Neural crest cell (in vitro differentiated cells): ENCODE results near the gene FAM83E. TPM values are rescaled to one million over a fixed set of nuclear protein-coding genes. Genes with fewer than 3 reads are reported as not detected.
"Not testable (repeated sequence)": the region's sequence is repeated elsewhere in the genome, so short reads cannot be mapped to it uniquely, and the experiment has no call there.

ENCODE experiments used
- DNase-seq: peaks from one replicate; pipeline ENCODE4 v3.0.0; 2021; ENCODE audit warnings: low read depth, mixed read lengths, low spot score
- H3K27ac Mint-ChIP-seq: one replicate; pipeline ENCODE4 v1.8.0; 2021; ENCODE audit warnings: mild to moderate bottlenecking, mixed read lengths; ENCODE audit not compliant: unreplicated experiment
- H3K27me3 Mint-ChIP-seq: 2 replicates; pipeline ENCODE4 v1.8.0; 2021; ENCODE audit warnings: low read depth, mild to moderate bottlenecking, mixed read lengths
- H3K36me3 Mint-ChIP-seq: 2 replicates; pipeline ENCODE4 v1.8.0; 2021; ENCODE audit warnings: low read depth, mild to moderate bottlenecking, mixed read lengths
- H3K4me1 Mint-ChIP-seq: 2 replicates; pipeline ENCODE4 v1.8.0; 2021; ENCODE audit warnings: mixed read lengths
- H3K4me3 Mint-ChIP-seq: one replicate; pipeline ENCODE4 v1.8.0; 2021; ENCODE audit warnings: mild to moderate bottlenecking, mixed read lengths
- H3K9me3 Mint-ChIP-seq: 2 replicates; pipeline ENCODE4 v1.8.0; 2021; ENCODE audit warnings: mixed read lengths
- total RNA-seq: library from RNA; stranded (reverse); gene quantifications from 2 replicates; pipeline ENCODE4 v1.2.1, GENCODE V29; 2021
- TF ChIP-seq, protein P1 (sequence below): fragments of 200-600 bp; sonication (generic); conservative IDR thresholded peaks from 2 replicates; pipeline ENCODE4 v1.5.0; 2021; ENCODE audit warnings: antibody characterized with exemption, mild to moderate bottlenecking

FAM83E gene
- total RNA-seq, 1 donor from 2014 or later, result 6.1 TPM

DNA sequence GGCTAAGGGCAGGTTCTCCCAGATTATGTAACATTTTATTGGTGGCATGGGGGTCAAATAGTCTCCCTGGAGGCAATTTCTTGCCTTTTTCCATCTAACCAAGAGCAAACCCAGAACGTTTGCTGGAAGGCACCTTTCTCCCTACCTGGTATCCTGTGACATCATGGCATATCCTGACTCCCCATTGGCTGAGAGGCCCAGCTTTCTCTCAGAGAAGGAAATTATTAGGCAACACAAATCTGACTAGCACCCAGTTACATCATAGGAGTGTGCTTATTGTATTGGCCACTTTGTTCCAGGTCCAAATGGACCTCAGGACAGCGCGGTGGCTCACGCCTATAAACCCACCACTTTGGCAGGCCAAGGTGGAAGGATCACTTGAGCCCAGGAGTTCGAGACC lies 44.9 kb upstream of the FAM83E start:
- TF ChIP-seq, protein P1, sequence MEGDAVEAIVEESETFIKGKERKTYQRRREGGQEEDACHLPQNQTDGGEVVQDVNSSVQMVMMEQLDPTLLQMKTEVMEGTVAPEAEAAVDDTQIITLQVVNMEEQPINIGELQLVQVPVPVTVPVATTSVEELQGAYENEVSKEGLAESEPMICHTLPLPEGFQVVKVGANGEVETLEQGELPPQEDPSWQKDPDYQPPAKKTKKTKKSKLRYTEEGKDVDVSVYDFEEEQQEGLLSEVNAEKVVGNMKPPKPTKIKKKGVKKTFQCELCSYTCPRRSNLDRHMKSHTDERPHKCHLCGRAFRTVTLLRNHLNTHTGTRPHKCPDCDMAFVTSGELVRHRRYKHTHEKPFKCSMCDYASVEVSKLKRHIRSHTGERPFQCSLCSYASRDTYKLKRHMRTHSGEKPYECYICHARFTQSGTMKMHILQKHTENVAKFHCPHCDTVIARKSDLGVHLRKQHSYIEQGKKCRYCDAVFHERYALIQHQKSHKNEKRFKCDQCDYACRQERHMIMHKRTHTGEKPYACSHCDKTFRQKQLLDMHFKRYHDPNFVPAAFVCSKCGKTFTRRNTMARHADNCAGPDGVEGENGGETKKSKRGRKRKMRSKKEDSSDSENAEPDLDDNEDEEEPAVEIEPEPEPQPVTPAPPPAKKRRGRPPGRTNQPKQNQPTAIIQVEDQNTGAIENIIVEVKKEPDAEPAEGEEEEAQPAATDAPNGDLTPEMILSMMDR, result no peak
- Mint-ChIP-seq H3K4me3 (no peak overlapping the region), H3K9me3 (peaks cover 4% of the 10 kb centered on the region), H3K4me1 (peaks cover 4% of the 10 kb centered on the region), H3K36me3 (no peaks in the 10 kb centered on the region), H3K27ac (no peak overlapping the region), H3K27me3 (no peaks in the 10 kb centered on the region)
- no peak for DNase-seq

DNA sequence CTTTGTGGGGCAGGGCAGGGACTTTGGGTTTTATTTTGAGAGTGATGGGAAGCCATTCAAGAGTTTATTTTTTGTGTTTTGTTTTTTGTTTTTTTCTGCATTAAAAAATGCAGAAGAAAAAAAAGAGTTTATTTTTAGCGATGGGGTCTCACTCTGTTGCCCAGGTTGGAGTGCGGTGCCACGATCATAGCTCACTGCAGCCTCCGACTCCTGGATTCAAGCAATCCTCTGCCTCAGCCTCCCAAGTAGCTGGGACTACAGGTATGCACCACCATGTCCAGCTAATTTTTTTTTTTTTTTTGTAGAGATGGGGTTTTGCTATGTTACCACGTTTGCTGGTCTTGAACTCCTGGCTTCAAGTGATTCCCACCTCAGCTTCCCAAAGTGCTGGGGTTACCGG lies 43.6 kb upstream of the FAM83E start:
- H3K27ac Mint-ChIP-seq, result no peak overlapping the region
- peaks cover 4% of the 10 kb centered on the region for H3K4me1 Mint-ChIP-seq
- TF ChIP-seq, protein P1, result no peak
- no peak for DNase-seq
- H3K9me3 Mint-ChIP-seq, result peaks cover 4% of the 10 kb centered on the region
- H3K27me3 Mint-ChIP-seq, result no peaks in the 10 kb centered on the region
- no peaks in the 10 kb centered on the region for H3K36me3 Mint-ChIP-seq
- no peak overlapping the region for H3K4me3 Mint-ChIP-seq

DNA sequence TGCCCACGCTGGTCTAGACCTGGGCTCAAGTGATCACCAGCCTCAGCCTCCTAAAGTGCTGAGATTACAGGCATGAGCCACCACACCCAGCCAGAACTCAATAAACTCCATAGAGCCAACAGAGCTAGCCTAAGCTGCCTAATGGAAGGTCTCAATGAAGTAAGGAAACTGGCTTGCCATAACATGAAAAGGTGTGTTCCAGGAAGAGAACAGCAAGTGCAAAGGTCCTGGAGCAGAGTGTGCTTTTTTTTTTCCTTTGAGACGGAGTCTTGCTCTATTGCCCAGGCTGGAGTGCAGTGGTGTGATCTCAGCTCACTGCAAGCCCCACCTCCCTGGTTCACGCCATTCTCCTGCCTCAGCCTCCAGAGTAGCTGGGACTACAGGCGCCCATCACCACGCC lies 43.0 kb upstream of the FAM83E start:
- DNase-seq, H3K36me3 Mint-ChIP-seq, H3K27me3 Mint-ChIP-seq, H3K4me1 Mint-ChIP-seq, H3K9me3 Mint-ChIP-seq, H3K27ac Mint-ChIP-seq, H3K4me3 Mint-ChIP-seq: not testable (repeated sequence)

DNA sequence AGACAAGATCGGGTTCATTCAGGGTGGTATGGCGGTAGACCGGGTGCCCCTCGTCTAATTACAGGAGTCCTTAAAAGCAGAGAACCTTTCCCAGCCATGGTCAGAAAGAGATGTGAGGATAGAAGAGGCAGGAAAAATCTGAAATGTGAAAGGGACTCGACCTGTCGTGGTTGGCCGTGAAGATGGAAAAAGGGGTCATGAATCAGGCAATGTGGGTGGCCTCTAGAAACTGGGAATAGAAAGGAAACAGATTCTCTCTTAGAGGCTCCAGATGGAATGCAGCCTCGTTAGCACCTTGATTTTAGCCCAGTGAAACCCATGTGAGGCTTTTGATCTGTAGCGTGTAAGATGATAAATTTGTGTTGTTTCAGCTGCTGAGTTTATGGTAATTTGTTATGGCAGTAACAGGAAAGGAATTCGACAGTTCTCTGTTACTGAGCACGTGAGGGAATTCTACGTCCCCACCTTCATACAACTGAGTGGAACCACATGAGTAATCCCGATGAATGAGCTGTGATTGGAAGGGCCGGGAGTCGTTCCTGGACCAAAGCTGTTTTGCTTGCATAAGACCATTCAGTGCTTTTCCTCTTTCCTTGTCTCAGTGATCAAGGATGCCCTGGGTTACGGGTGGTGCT lies 42.1 kb upstream of the FAM83E start:
- no peaks in the 10 kb centered on the region for H3K36me3 Mint-ChIP-seq
- TF ChIP-seq, protein P1, result no peak
- DNase-seq, result no peak
- peaks cover 4% of the 10 kb centered on the region for H3K4me1 Mint-ChIP-seq
- H3K4me3 Mint-ChIP-seq, result no peak overlapping the region
- peaks cover 4% of the 10 kb centered on the region for H3K9me3 Mint-ChIP-seq
- H3K27me3 Mint-ChIP-seq, result no peaks in the 10 kb centered on the region
- H3K27ac Mint-ChIP-seq, result no peak overlapping the region

DNA sequence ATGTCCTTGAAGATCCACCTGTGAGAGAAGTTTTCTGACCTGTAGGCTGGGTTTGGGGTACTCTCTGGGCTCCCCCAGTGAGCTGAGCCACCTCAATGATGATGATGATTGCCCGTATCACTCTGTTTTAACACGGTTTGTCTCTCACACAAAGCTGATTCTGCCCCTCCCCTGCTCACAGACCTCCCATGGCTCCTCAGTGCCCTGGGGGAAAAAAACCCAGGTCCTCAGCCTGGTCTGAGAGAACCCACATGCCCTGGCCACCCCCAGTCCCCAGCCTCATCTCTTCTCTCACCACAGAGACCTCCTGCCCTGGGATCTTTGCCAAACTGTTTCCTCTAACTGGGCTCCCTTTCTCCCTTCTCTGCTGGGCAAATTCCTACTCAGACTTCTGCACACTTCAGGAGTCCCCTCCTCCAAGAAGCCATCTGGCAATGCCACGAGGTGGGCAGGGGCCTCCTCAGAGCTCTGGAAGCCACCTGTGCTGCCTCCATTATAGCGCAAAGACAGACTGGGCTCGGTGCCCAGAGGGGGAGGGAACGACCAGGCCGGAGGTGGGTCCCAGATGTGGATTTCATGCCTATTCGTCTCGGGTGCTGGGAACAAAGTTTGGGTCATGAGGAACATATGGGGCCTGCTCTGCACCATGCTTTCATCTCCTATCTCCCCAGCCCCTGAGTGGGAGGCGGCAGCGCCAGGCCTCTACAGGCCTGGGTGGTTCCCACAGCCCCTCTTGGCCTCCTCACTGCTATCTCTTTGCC lies 39.6 kb upstream of the FAM83E start:
- Mint-ChIP-seq H3K27ac (no peak overlapping the region), H3K36me3 (no peaks in the 10 kb centered on the region), H3K4me3 (no peak overlapping the region), H3K9me3 (no peaks in the 10 kb centered on the region), H3K27me3 (no peaks in the 10 kb centered on the region), H3K4me1 (peaks cover 4% of the 10 kb centered on the region)
- DNase-seq, result no peak
- TF ChIP-seq, protein P1, result no peak

DNA sequence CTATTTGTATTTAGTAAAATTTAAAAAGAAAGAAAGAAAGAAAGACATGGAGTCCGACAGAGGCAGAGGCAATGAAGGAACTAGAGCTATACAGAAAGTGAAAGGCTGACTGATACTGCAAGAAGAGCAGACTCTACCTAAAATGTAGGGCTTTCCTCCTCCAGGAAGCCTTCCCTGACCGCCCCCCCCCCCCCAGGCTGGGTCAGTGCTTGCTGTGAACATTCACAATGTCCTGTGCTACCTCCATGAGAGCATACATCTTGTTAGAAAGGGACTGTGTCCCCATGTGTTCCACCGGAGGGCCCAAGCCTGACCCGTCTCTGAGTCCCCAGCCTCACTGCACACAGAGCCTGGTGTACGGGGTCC lies 36.8 kb upstream of the FAM83E start:
- no peaks in the 10 kb centered on the region for H3K9me3 Mint-ChIP-seq
- no peak overlapping the region for H3K27ac Mint-ChIP-seq
- H3K27me3 Mint-ChIP-seq, result no peaks in the 10 kb centered on the region
- H3K36me3 Mint-ChIP-seq, result no peaks in the 10 kb centered on the region
- no peak overlapping the region for H3K4me3 Mint-ChIP-seq
- DNase-seq, result no peak
- TF ChIP-seq, protein P1, result no peak
- H3K4me1 Mint-ChIP-seq, result peaks cover 8% of the 10 kb centered on the region
